Right atrium auricular region (tissue), 2 donors: ENCODE data around the gene PAX6. TPM values are rescaled to one million over a fixed set of nuclear protein-coding genes. Genes with fewer than 3 reads are reported as not detected.

ENCODE experiments used
- DNase-seq: peaks from one replicate; pipeline ENCODE4 v3.0.0-alpha.2; 2019; ENCODE audit warnings: low spot score
- H3K27ac ChIP-seq, 2 donors: fragments of 200-600 bp; sonication (generic); 1 replicate in 1 of 2; 2 replicates in 1 of 2; pipeline ENCODE4 v1.5.1; 2016 to 2019
- H3K27me3 ChIP-seq, 2 donors: fragments of 200-600 bp; sonication (generic); one replicate each; pipeline versions ENCODE4 v1.5.1 to v1.6.0; 2017 to 2019
- H3K36me3 ChIP-seq: fragments of 200-600 bp; sonication (generic); one replicate; pipeline ENCODE4 v1.5.1; 2016
- H3K4me1 ChIP-seq, 2 donors: fragments of 200-600 bp; sonication (generic); one replicate each; pipeline versions ENCODE4 v1.5.1 to v1.6.0; 2017 to 2019
- H3K4me3 ChIP-seq, 2 donors: fragments of 200-600 bp; sonication (generic); 1 replicate in 1 of 2; 2 replicates in 1 of 2; pipeline ENCODE4 v1.5.1; 2017 to 2019; ENCODE audit warnings: mild to moderate bottlenecking in 1 of 2, moderate library complexity in 1 of 2
- H3K9me3 ChIP-seq, 2 donors: fragments of 200-600 bp; sonication (generic); one replicate each; pipeline ENCODE4 v1.5.1; 2019
- CTCF ChIP-seq, 2 donors: fragments of 200-600 bp; sonication (generic); IDR thresholded peaks; one replicate each; pipeline ENCODE4 v1.5.1; 2019; ENCODE audit warnings: antibody characterized with exemption in 2 of 2
- total RNA-seq, 2 donors: library from RNA; depleted of rRNA; stranded (reverse); fragments of >200 nt; gene quantifications; one replicate each; pipeline ENCODE4 v1.1.0, GENCODE V29; 2016

The PAX6 gene
- total RNA-seq, 2 donors from 2014 or later: not detected

- no peaks in the 10 kb centered on the region for H3K4me1 ChIP-seq
- H3K27ac ChIP-seq: no peak overlapping the region
- H3K9me3 ChIP-seq: no peaks in the 10 kb centered on the region
- H3K27me3 ChIP-seq: no peaks in the 10 kb centered on the region
- no peaks in the 10 kb centered on the region for H3K36me3 ChIP-seq
- TF ChIP-seq CTCF (IDR thresholded peaks at IDR 0.05): no peak
- no peak overlapping the region for H3K4me3 ChIP-seq
- DNase-seq: no peak
Measured at GRCh38 chr11:31780480-31780971, 30.6 kb downstream of the PAX6 start.

- DNase-seq: no peak
- Histone ChIP-seq H3K4me1 (no peaks in the 10 kb centered on the region), H3K36me3 (no peaks in the 10 kb centered on the region), H3K9me3 (no peaks in the 10 kb centered on the region), H3K27ac (no peak overlapping the region), H3K27me3 (no peaks in the 10 kb centered on the region), H3K4me3 (no peak overlapping the region)
- TF ChIP-seq CTCF (IDR thresholded peaks at IDR 0.05): no peak
Measured at GRCh38 chr11:31780078-31780477, 31.0 kb downstream of the PAX6 start.

- Histone ChIP-seq H3K27me3 (no peaks in the 10 kb centered on the region), H3K4me1 (no peaks in the 10 kb centered on the region), H3K9me3 (no peaks in the 10 kb centered on the region), H3K36me3 (no peaks in the 10 kb centered on the region), H3K27ac (no peak overlapping the region), H3K4me3 (no peak overlapping the region)
- DNase-seq: no peak
- TF ChIP-seq CTCF (IDR thresholded peaks at IDR 0.05): no peak
Measured at GRCh38 chr11:31779374-31779791, 31.7 kb downstream of the PAX6 start.

GRCh38 chr11:31772412-31772811, 38.7 kb downstream of the PAX6 start:
- DNase-seq: no peak
- Histone ChIP-seq H3K36me3 (no peaks in the 10 kb centered on the region), H3K9me3 (no peaks in the 10 kb centered on the region), H3K4me1 (peaks cover 0 to 8% of the 10 kb centered on the region in 2 donors), H3K27ac (no peak overlapping the region), H3K27me3 (no peaks in the 10 kb centered on the region), H3K4me3 (no peak overlapping the region)
- TF ChIP-seq CTCF (IDR thresholded peaks at IDR 0.05): no peak

GRCh38 chr11:31770011-31770700, 41.0 kb downstream of the PAX6 start:
- Histone ChIP-seq H3K36me3 (no peaks in the 10 kb centered on the region), H3K27ac (no peak overlapping the region), H3K9me3 (no peaks in the 10 kb centered on the region), H3K27me3 (no peaks in the 10 kb centered on the region), H3K4me1 (peaks cover 0 to 8% of the 10 kb centered on the region in 2 donors), H3K4me3 (no peak overlapping the region)
- no peak for TF ChIP-seq CTCF (IDR thresholded peaks at IDR 0.05)
- no peak for DNase-seq
